ENCODE data around the gene AUP1. TPM values are rescaled to one million over a fixed set of nuclear protein-coding genes. Genes with fewer than 3 reads are reported as not detected.
"Not testable (repeated sequence)": the region's sequence is repeated elsewhere in the genome, so short reads cannot be mapped to it uniquely, and the experiment has no call there.

Gene AUP1
- total RNA-seq, 2 donors from 2014 or later = 76.3 to 88.9 TPM

GRCh38 chr2:74562126-74562775 lies 32.7 kb upstream of the AUP1 start:
- peaks cover 9% of the 10 kb centered on the region for H3K4me1 Mint-ChIP-seq
- TF ChIP-seq CTCF (conservative IDR thresholded peaks at IDR 0.05) = no peak
- WGBS, 2 experiments (ENCODE audit: insufficient coverage in 1 of 2, insufficient read length in 1 of 2) = 90% methylated on average over 5 to 7 of the region's 7 CpGs

GRCh38 chr2:74561022-74561421 lies 31.5 kb upstream of the AUP1 start:
- H3K9ac ChIP-seq (ENCODE audit: extremely low read depth, low read length, poor library complexity, severe bottlenecking); H3K4me1 Mint-ChIP-seq; H3K36me3 Mint-ChIP-seq (ENCODE audit: low read depth); H3K4me3 ChIP-seq (ENCODE audit: low read length); DNase-seq; H3K4me3 Mint-ChIP-seq; H3K9me3 ChIP-seq (ENCODE audit: control insufficient read depth, low read length); H3K4me1 ChIP-seq (ENCODE audit: control insufficient read depth, insufficient read depth, low read length); H3K27ac ChIP-seq (ENCODE audit: low read depth, low read length); H3K27ac Mint-ChIP-seq; H3K9me3 Mint-ChIP-seq; H3K36me3 ChIP-seq (ENCODE audit: control insufficient read depth, insufficient read depth, low read length): not testable (repeated sequence)
- 92% methylated on average over 1 of the region's 1 CpG; no CpG with 5 or more reads in 1 of the 2 experiments for WGBS, 2 experiments (ENCODE audit: insufficient coverage in 1 of 2, insufficient read length in 1 of 2)
- H3K27me3 Mint-ChIP-seq (ENCODE audit: insufficient read depth) = peaks cover 41% of the 10 kb centered on the region
- peaks cover 28% of the 10 kb centered on the region for H3K27me3 ChIP-seq (ENCODE audit: control insufficient read depth, insufficient read depth, low read length, poor library complexity, severe bottlenecking)

More at GRCh38 chr2:74562126-74562775, 32.7 kb upstream of the AUP1 start:
- Histone ChIP-seq H3K4me1 (ENCODE audit: control insufficient read depth, insufficient read depth, low read length) (no peaks in the 10 kb centered on the region), H3K27ac (ENCODE audit: low read depth, low read length) (no peak overlapping the region), H3K36me3 (ENCODE audit: control insufficient read depth, insufficient read depth, low read length) (no peaks in the 10 kb centered on the region), H3K4me3 (ENCODE audit: low read length) (no peak overlapping the region), H3K27me3 (ENCODE audit: control insufficient read depth, insufficient read depth, low read length, poor library complexity, severe bottlenecking) (peaks cover 18% of the 10 kb centered on the region), H3K9ac (ENCODE audit: extremely low read depth, low read length, poor library complexity, severe bottlenecking) (no peak overlapping the region), H3K9me3 (ENCODE audit: control insufficient read depth, low read length) (no peaks in the 10 kb centered on the region)
- Mint-ChIP-seq H3K4me3 (no peak overlapping the region), H3K36me3 (ENCODE audit: low read depth) (no peaks in the 10 kb centered on the region), H3K9me3 (no peaks in the 10 kb centered on the region), H3K27ac (no peak overlapping the region), H3K27me3 (ENCODE audit: insufficient read depth) (peaks cover 31% of the 10 kb centered on the region)
- DNase-seq = peak; percentile 35

- Mint-ChIP-seq H3K27me3 (ENCODE audit: insufficient read depth) (peaks cover 45% of the 10 kb centered on the region), H3K4me1 (peaks cover 9% of the 10 kb centered on the region), H3K9me3 (no peaks in the 10 kb centered on the region), H3K36me3 (ENCODE audit: low read depth) (peaks cover 6% of the 10 kb centered on the region), H3K27ac (no peak overlapping the region), H3K4me3 (no peak overlapping the region)
- no peaks in the 10 kb centered on the region for H3K9me3 ChIP-seq (ENCODE audit: control insufficient read depth, low read length)
- WGBS, 2 experiments (ENCODE audit: insufficient coverage in 1 of 2, insufficient read length in 1 of 2) = 79 to 100% methylated on average over 1 to 6 of the region's 6 CpGs
- DNase-seq = peak; percentile 57
- peaks cover 29% of the 10 kb centered on the region for H3K27me3 ChIP-seq (ENCODE audit: control insufficient read depth, insufficient read depth, low read length, poor library complexity, severe bottlenecking)
- H3K4me3 ChIP-seq (ENCODE audit: low read length) = no peak overlapping the region
- no peak overlapping the region for H3K9ac ChIP-seq (ENCODE audit: extremely low read depth, low read length, poor library complexity, severe bottlenecking)
- no peaks in the 10 kb centered on the region for H3K36me3 ChIP-seq (ENCODE audit: control insufficient read depth, insufficient read depth, low read length)
- H3K27ac ChIP-seq (ENCODE audit: low read depth, low read length) = no peak overlapping the region
- no peaks in the 10 kb centered on the region for H3K4me1 ChIP-seq (ENCODE audit: control insufficient read depth, insufficient read depth, low read length)
- TF ChIP-seq CTCF (conservative IDR thresholded peaks at IDR 0.05) = no peak
Observed at GRCh38 chr2:74560591-74560990, 31.1 kb upstream of the AUP1 start.

Data from endodermal cell (in vitro differentiated cells).